ENCODE measurements around the gene FDXACB1. TPM values are rescaled to one million over a fixed set of nuclear protein-coding genes. Genes with fewer than 3 reads are reported as not detected.

FDXACB1 gene
- 5.3 TPM for polyA plus RNA-seq (ENCODE audit: insufficient read length)
- long read RNA-seq, donor 1, partial matches to known transcripts = 0 of 2 reads
- long read RNA-seq, donor 1, other reads (novel, unspliced or antisense) = 0 of 2 reads
- long read RNA-seq, donor 2, partial matches to known transcripts = 0 of 3 reads
- long read RNA-seq, donor 2, other reads (novel, unspliced or antisense) = 0 of 3 reads
- long read RNA-seq, donor 3, partial matches to known transcripts = 0 of 2 reads
- long read RNA-seq, donor 3, other reads (novel, unspliced or antisense) = 0 of 2 reads
- long read RNA-seq, donor 4, partial matches to known transcripts = 30 of 36 reads
- long read RNA-seq, donor 4, other reads (novel, unspliced or antisense) = 6 of 36 reads
- long read RNA-seq, donor 5, partial matches to known transcripts = 0 of 1 reads
- long read RNA-seq, donor 5, other reads (novel, unspliced or antisense) = 0 of 1 reads
- long read RNA-seq, donor 6, partial matches to known transcripts = 0 of 3 reads
- long read RNA-seq, donor 6, other reads (novel, unspliced or antisense) = 0 of 3 reads
- long read RNA-seq, donor 7, partial matches to known transcripts = 0 of 1 reads
- long read RNA-seq, donor 7, other reads (novel, unspliced or antisense) = 0 of 1 reads
- long read RNA-seq, donor 8 = 0 reads

DNA sequence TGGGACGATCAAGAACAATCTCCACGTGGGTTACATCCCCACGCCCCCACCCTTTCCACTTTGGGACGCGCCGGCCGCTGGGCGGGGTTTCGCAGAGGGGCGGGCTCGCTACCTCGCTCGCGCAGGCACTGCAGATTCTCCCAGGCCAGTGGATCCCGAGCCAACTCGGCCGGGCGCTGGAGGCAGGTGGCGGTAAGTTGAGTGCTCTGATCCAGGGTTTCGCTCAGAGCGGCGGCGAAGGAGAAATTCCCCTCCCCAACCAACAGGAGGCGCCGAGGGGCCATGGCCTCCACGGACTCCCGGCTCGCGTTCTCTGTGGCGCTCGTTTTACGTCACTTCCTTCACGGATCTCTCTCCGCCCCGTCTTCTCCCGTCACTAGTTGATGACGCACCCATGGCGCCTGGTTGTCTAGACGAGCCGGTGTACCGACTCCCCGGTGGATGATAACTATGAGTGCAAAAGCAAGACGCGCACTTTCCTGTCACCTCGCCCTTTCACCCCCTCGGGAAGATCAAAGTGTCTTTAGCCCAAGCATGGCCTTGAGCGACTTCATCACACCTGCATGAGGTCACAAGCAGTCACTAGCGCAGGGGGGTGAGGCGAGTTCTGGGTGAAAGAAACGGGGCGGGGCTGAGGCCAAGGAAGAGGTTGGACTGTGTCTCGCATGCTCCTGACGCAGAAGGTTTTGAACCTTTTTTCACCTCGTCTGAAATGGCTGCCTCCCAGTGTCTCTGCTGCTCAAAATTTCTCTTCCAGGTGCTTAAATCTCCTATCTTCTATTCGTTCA lies at the start of gene FDXACB1, which contains the start of gene CFAP68:
Gene FDXACB1, minus strand, starts transcription at position 317 of the 788 bp plus-strand sequence. Its CDS starts 33 bp downstream, at position 284.
Gene CFAP68, plus strand, starts transcription at position 693 of the 788 bp plus-strand sequence. Its CDS starts 20 bp downstream, at position 713.
- peak; percentile 98 for DNase-seq

- peak; percentile 97 for DNase-seq
Observed at GRCh38 chr11:111926505-111927391, 47.8 kb upstream of the FDXACB1 start.

DNA sequence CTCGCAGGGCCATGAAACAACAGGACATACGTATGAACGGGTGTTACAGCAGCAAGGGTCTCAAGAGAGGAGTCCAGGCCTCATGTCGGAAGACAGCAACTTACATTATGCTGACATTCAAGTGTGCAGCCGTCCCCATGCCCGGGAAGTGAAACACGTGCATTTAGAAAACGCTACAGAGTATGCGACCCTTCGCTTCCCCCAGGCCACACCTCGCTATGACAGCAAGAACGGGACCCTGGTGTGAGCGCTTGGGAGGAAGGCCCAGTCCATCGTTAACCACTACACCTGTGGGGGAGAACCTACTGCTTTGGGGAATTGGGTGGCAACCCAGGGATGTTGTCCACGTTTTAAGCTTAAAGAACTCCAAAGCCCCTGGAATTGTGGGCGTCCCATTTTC lies 47.0 kb upstream of the FDXACB1 start:
- no peak for DNase-seq

DNA sequence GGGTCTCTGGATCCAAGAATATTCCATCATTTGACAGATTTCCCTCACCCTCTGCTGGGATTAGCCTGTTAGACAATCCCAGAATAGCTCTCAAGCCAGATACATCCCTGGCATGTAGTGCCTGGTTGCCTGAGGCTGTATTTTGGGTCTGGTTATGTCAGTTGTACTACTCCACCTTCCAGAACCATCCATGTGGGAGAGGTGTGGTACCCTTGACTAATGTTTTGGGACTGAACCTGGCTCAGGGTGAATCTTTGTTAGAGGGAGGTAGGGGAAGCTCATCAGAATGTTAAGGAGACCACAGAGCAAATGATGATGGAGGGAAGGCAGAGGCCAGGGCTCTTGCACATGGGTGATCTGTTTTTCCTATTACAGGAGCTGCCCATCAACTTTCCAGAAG lies 45.0 kb upstream of the FDXACB1 start:
- no peak for DNase-seq

- no peak for DNase-seq
Observed at GRCh38 chr11:111923351-111923788, 44.4 kb upstream of the FDXACB1 start.

DNA sequence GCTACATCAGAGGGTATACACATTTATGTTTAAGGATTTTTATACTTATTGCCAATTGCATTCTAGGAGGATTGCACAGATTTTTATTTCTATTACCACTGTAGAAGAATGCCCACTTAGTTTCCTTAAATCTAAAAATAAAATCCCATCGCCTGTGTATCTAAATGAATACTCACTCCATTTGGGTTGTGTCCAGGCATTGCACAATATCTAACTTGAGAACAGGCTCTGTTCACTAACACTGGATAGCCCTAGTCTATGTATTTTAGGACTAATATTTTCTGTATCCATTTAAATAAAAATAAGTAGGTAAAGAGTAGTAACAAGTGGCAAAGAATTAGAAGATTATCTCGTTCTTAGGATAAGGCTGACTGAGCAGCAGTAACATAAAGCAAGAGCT lies 43.8 kb upstream of the FDXACB1 start:
- no peak for DNase-seq

GRCh38 chr11:111921541-111922230 lies 42.7 kb upstream of the FDXACB1 start:
- DNase-seq = no peak

GRCh38 chr11:111920908-111921307 lies 41.9 kb upstream of the FDXACB1 start:
- DNase-seq = no peak

DNA sequence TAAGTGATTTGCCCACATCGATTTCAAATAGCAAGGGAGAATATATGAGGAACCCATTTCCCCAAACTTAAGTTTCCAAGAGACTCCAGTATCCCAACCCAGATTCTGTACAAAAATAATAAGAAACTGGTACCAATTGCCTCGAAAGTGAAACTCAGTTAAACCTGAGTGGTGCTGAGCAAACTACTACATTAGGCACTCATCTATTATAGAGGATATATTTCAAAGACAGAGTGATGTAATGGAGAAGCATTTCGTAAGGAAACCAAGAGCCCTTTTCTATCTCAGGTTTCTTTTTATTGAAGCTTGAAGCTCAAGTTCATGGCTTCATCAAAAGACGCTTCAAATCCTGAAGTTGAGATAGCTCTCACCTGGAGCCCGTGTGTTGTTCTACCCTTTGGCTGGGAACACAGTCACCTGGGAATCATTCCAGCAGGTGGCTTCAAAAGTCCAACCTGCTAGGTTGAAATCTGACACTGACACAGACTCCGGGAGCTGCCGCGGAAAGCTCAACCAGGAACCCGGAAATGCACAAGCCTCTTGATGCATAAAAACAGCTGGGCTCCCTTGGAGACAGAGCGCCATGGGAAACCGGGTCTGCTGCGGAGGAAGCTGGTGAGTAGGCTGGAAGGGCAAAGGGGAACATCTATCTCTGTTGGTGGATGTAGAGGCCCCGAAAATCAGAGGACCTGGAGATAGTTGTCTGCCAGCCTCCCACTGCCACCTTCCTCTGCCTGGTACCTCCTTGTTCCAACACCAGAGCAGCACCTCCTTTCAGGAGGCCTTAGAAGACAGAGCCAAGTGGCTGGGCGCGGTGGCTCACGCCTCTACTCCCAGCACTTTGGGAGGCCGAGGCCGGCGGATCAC lies 39.7 kb upstream of the FDXACB1 start, which contains the start of gene C11orf52:
Gene C11orf52, plus strand, starts transcription at position 524 of the 867 bp plus-strand sequence. Its CDS starts 60 bp downstream, at position 584.
- peak; percentile 89 for DNase-seq

- DNase-seq = no peak
Observed at GRCh38 chr11:111917788-111918187, 38.8 kb upstream of the FDXACB1 start.

DNA sequence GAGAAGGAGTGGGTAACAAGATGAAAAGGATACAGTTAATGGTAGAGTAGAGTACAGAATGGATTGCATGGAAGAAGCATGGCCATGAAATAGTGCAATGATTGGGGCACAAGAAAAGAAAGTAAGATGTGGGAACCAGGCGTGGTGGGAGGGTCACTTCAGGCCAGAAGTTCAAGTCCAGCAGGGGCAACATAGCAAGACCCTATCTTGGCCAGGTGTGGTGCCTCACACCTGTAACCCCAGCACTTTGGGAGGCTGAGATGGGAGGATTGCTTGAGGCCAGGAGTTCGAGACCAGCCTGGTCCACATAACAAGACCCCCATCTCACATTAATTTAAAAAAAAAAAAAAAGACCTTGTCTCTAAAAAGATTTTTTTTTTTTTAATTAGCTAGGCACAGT lies 38.3 kb upstream of the FDXACB1 start:
- no peak for DNase-seq

DNA sequence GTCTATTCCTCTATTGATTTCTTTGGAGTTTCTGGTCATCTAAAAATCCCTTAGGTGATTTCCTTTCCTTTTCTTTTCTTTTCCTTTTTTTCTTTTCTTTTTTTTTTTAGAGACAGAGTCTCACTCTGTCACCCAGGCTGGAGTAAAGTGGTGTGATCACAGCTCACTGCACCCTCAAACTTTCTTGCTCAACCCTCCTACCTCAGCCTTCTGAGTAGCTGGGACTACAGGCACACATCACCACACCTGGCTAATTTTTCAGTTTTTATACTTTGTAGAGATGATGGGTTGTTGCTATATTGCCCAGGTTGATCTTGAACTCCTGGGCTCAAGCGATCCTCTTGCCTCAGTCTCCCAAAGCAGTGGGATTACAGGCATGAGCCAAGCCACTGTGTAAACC lies 37.8 kb upstream of the FDXACB1 start:
- DNase-seq = no peak

DNA sequence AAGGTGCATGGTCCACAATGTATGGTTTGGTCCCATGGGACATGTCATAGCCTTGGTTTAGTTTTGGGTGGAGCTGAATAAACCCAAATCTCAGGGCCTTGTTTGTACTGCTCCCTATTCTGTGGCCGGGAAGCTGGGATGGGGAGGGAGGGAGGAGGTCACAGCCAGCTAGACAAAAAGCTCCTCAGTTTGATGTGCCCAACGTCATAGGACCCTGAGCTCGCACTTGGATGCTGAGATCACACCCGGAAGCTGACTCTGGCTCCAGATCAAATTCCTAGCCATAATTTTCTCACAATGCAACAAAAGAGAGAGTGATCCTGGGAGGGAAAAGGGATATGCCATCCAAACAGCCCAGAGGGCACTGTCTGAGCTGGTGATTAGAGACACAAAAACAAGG lies 35.0 kb upstream of the FDXACB1 start:
- DNase-seq = no peak

- no peak for DNase-seq
Observed at GRCh38 chr11:111913031-111913861, 34.3 kb upstream of the FDXACB1 start.

- no peak for DNase-seq
Observed at GRCh38 chr11:111912535-111912934, 33.6 kb upstream of the FDXACB1 start, which contains the start of gene HSPB2. Gene HSPB2, plus strand, starts transcription at chr11:111912734. Its CDS starts 96 bp downstream, at chr11:111912830.

DNA sequence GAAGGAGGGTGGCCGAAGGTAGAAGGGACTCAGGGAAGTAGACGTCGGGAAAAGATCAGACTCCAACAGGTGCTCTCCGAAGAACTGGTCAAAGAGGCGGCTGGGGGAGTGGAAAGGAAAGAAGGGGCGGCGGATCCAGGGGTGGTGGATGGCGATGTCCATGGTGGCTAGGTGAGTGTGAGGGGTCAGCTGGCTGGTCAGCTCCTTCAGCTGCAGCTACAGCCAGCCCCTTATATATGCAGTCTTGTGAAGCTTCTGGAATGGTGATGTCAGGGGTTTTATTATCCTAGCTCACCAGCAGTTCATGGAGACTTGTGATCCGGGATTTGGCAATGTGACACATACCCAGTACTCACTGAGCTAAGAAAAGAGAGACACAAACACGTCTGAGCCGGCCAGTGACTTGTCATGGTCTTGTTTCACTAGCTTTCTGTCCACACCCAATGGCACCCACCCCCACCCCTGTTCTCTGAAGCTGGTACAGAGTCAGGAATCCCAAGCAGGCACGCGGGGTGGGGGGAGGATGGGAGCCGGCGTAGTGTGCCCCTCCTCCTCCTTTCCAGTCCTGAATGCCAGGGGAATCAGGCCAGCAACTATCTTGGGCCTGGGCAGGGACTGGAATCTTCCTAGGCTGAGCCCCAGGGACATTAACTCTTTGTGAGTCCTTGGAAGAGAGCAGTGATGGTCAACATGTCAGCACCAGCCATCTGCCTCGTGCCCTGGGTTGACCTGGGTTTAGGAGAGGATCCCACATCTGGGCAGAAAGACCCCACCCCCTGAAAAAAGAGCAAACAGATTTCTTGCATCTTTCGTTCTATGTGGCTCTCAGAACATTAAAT lies 32.8 kb upstream of the FDXACB1 start, which contains the start of gene CRYAB:
Gene CRYAB, minus strand, starts transcription at position 208 of the 839 bp plus-strand sequence. Its CDS starts 46 bp downstream, at position 162.
- DNase-seq = peak; percentile 66
